ENCODE data around the gene ADD2. TPM values are rescaled to one million over a fixed set of nuclear protein-coding genes. Genes with fewer than 3 reads are reported as not detected.

Gene ADD2
- not detected in 2 replicates for total RNA-seq

DNA sequence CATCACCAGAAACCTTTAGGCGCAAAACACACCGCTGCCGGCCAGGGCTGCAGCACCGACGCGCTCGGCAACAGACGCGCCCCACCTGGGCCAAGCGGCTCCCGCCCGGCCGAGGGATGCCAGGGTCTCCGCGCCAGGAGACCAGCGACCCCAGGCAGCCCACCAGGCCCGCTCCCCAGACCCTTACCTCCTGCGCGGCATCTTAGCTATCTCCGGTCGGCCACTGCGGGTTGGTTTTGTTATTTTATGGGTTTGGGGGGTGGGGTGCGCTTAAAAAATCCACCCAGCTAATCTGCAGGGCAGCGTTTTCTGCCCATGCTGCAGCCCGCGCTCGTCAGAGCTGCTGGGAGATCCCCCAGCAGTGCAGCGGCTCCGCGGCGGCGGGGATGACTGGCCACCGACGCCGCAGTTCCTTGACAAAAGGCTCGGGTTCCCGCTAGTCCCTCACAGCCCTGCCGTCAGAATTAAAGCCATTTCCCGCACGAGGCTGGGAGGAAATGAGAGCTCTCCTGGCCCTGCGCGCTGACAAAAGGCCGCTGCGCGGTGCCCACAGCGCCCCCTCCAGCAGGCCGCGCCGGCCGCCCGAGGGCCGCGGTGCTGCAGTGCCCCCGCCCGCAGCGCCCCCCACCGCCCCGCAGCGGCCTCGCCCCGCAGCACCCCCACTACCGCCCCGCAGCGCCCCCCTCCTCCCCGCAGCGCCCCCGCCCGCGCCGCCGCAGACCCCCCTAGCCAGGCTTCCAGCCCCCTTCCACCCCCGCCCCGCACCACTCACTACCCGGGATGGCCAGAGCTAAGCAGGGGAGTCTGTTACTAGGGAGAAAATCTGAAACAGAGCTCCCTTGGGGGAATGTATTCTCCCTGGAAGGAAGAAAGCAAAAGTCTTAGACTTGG, at the start of gene ADD2:
ADD2 (minus strand) TSS at position 502 of the 891 bp plus-strand sequence. CDS start 61,792 bp downstream, outside the sequence.

DNA sequence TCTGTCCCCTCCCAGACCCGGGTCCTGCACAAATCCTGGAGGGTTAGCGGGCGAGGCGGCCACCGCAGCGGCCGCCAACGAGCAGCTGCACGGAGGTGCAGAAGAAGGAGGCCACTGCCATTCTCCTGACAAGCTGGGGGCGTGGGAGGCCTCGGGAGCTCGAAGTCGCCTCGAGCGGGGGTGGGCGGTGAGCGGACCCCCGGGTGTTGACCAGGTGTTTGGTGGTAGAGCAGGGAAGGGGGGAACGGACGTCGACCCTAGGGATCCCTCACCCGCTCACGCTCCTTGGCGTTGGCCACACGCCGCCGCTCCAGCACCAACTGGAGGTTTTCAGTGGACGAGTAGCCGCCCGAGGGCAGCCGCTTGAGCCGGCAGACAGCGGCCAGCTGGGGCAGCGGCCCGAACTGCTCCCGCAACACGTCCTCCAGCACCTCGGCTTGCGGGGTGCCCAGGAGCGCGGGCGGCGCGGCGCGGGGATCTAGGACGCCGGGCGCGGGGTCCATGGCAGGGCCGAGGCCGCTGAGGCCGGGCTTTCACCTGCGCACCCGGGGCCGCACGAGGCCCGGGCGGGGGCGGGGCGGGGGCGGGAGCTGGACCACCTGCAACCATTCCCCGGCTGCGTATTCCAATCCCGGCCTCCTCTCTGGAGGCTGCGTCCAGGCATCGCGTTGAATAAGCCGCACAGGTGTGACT, 22.3 kb upstream of the ADD2 start, which contains the start of gene FIGLA:
FIGLA (minus strand) TSS at position 508 of the 693 bp plus-strand sequence; CDS start at position 503, 5 bp downstream.

Other genes with a start within 250 kb of the ADD2 start
- 97.0 and 110 TPM in 2 replicates for gene TGFA, start 214.4 kb downstream of the ADD2 start, total RNA-seq
- gene FIGLA, start 22.4 kb upstream of the ADD2 start, total RNA-seq: not detected in 2 replicates
- gene CLEC4F, start 52.4 kb upstream of the ADD2 start, total RNA-seq: not detected in 2 replicates
- gene CD207, start 67.6 kb upstream of the ADD2 start, total RNA-seq: not detected in 2 replicates
- gene VAX2, start 132.4 kb upstream of the ADD2 start, total RNA-seq: 0.14 and 0.23 TPM in 2 replicates
- gene ATP6V1B1, start 167.7 kb upstream of the ADD2 start, total RNA-seq: not detected in 2 replicates
- 0.28 TPM in 1 of 2 replicates, not detected in the other for gene ANKRD53, start 210.4 kb upstream of the ADD2 start, total RNA-seq
- 20.3 and 31.9 TPM in 2 replicates for gene TEX261, start 226.7 kb upstream of the ADD2 start, total RNA-seq

All from airway epithelial cell (primary cell).